Vagina (tissue), 2 donors: Measurements from ENCODE around the gene ERAS. TPM values are rescaled to one million over a fixed set of nuclear protein-coding genes. Genes with fewer than 3 reads are reported as not detected.
"Not testable (repeated sequence)": the region's sequence is repeated elsewhere in the genome, so short reads cannot be mapped to it uniquely, and the experiment has no call there.

Experiments
- DNase-seq, 2 donors: peaks; one replicate each; pipeline ENCODE4 v3.0.0-alpha.2; 2017; ENCODE audit errors: extremely low spot score in 2 of 2
- H3K27ac ChIP-seq: fragments of 200-600 bp; sonication (generic); one replicate; pipeline ENCODE4 v1.5.1; 2019
- H3K27me3 ChIP-seq: fragments of 200-600 bp; sonication (generic); one replicate; pipeline ENCODE4 v1.5.1; 2019
- H3K36me3 ChIP-seq, 2 donors: fragments of 200-600 bp; sonication (generic); one replicate each; pipeline ENCODE4 v1.5.1; 2017 to 2019
- H3K4me1 ChIP-seq: fragments of 200-600 bp; sonication (generic); one replicate; pipeline ENCODE4 v1.5.1; 2019
- H3K4me3 ChIP-seq, 2 donors: fragments of 200-600 bp; sonication (generic); 1 replicate in 1 of 2; 2 replicates in 1 of 2; pipeline ENCODE4 v1.5.1; 2016 to 2019
- H3K9me3 ChIP-seq: fragments of 200-600 bp; sonication (generic); one replicate; pipeline ENCODE4 v1.5.1; 2019
- POLR2A ChIP-seq, 2 donors: fragments of 450-650 bp; IDR thresholded peaks; one replicate each; pipeline ENCODE4 v1.6.1; 2017; ENCODE audit warnings: antibody characterized with exemption in 2 of 2, mild to moderate bottlenecking in 2 of 2, moderate library complexity in 2 of 2
- POLR2AphosphoS5 ChIP-seq, 2 donors: sonication (generic); formaldehyde crosslinking; IDR thresholded peaks; one replicate each; pipeline ENCODE4 v1.9.0; 2017; ENCODE audit warnings: antibody characterized with exemption in 2 of 2, mild to moderate bottlenecking in 2 of 2, low read depth in 1 of 2; ENCODE audit not compliant: insufficient read depth in 1 of 2
- intact Hi-C: fragments of 100-400 bp; cut with DNase I; formaldehyde crosslinking; loops from one replicate; pipeline ENCODE4 v1.15.1; 2023
- total RNA-seq: library from RNA; depleted of rRNA; stranded (reverse); fragments of >200 nt; gene quantifications from one replicate; pipeline ENCODE4 v1.2.3, GENCODE V29; 2016
- TF ChIP-seq, protein P1 (sequence below), 3 experiments: fragments of 450-650 bp in 2 of 3; fragments of 200-600 bp in 1 of 3; sonication (generic) in 1 of 3; IDR thresholded peaks; one replicate each; pipeline ENCODE4 v1.5.1; 2017 to 2019; ENCODE audit warnings: antibody characterized with exemption in 3 of 3, mild to moderate bottlenecking in 2 of 3, moderate library complexity in 2 of 3

Gene ERAS
- total RNA-seq, 1 donor from 2014 or later, result not detected

GRCh38 chrX:48848847-48849246 lies 22.5 kb downstream of the ERAS start:
- intact Hi-C loops, result no loop called here
- no peak overlapping the region for H3K27ac ChIP-seq
- no peaks in the 10 kb centered on the region for H3K9me3 ChIP-seq
- no peak overlapping the region for H3K4me3 ChIP-seq
- no peak for TF ChIP-seq POLR2AphosphoS5 (IDR thresholded peaks at IDR 0.05; ENCODE audit: insufficient read depth in 1 of 2, low read depth in 1 of 2)
- TF ChIP-seq, protein P1, sequence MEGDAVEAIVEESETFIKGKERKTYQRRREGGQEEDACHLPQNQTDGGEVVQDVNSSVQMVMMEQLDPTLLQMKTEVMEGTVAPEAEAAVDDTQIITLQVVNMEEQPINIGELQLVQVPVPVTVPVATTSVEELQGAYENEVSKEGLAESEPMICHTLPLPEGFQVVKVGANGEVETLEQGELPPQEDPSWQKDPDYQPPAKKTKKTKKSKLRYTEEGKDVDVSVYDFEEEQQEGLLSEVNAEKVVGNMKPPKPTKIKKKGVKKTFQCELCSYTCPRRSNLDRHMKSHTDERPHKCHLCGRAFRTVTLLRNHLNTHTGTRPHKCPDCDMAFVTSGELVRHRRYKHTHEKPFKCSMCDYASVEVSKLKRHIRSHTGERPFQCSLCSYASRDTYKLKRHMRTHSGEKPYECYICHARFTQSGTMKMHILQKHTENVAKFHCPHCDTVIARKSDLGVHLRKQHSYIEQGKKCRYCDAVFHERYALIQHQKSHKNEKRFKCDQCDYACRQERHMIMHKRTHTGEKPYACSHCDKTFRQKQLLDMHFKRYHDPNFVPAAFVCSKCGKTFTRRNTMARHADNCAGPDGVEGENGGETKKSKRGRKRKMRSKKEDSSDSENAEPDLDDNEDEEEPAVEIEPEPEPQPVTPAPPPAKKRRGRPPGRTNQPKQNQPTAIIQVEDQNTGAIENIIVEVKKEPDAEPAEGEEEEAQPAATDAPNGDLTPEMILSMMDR (IDR thresholded peaks at IDR 0.05), result no peak
- TF ChIP-seq POLR2A (IDR thresholded peaks at IDR 0.05), result no peak
- H3K36me3 ChIP-seq, result no peaks in the 10 kb centered on the region
- no peak for DNase-seq
- no peaks in the 10 kb centered on the region for H3K4me1 ChIP-seq
- H3K27me3 ChIP-seq, result no peaks in the 10 kb centered on the region

DNA sequence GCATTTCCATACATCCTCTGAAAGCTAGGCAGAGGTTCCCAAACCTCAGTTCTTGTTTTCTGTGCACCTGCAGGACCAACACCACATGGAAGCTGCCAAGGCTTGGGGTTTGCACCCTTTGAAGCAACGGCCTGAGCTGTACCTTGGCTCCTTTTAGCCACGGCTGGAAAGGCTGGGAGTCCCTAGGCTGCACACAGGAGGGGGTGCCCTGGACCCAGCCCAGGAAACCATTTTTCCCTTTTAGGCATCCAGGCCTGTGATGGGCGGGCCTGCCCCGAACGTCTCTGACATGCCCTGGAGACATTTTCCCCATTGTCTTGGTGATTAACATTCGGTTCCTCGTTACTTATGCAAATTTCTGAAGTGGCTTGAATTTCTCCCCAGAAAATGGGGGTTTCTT lies 26.5 kb downstream of the ERAS start:
- H3K27me3 ChIP-seq, result no peaks in the 10 kb centered on the region
- no peak for DNase-seq
- H3K36me3 ChIP-seq, result no peaks in the 10 kb centered on the region
- no peak overlapping the region for H3K27ac ChIP-seq
- no peaks in the 10 kb centered on the region for H3K4me1 ChIP-seq
- no peak overlapping the region for H3K4me3 ChIP-seq
- H3K9me3 ChIP-seq, result no peaks in the 10 kb centered on the region
- TF ChIP-seq, protein P1 (IDR thresholded peaks at IDR 0.05), result no peak
- TF ChIP-seq POLR2AphosphoS5 (IDR thresholded peaks at IDR 0.05; ENCODE audit: insufficient read depth in 1 of 2, low read depth in 1 of 2) (no peak), POLR2A (IDR thresholded peaks at IDR 0.05) (no peak)
- intact Hi-C loops, result no loop called here

- H3K36me3 ChIP-seq, H3K27ac ChIP-seq, intact Hi-C loops, DNase-seq, H3K27me3 ChIP-seq, H3K9me3 ChIP-seq, H3K4me1 ChIP-seq, H3K4me3 ChIP-seq: not testable (repeated sequence)
These were observed 27.2 kb downstream of the ERAS start for GRCh38 chrX:48853494-48853893.

GRCh38 chrX:48854121-48854804 lies 27.9 kb downstream of the ERAS start:
- H3K4me3 ChIP-seq, H3K4me1 ChIP-seq, H3K9me3 ChIP-seq, H3K27me3 ChIP-seq, DNase-seq, H3K36me3 ChIP-seq, intact Hi-C loops, H3K27ac ChIP-seq: not testable (repeated sequence)

- Histone ChIP-seq H3K9me3 (no peaks in the 10 kb centered on the region), H3K27ac (no peak overlapping the region), H3K4me1 (no peaks in the 10 kb centered on the region), H3K27me3 (no peaks in the 10 kb centered on the region), H3K36me3 (no peaks in the 10 kb centered on the region), H3K4me3 (no peak overlapping the region)
- no peak for TF ChIP-seq POLR2A (IDR thresholded peaks at IDR 0.05)
- intact Hi-C loops, result no loop called here
- no peak for DNase-seq
These were observed 28.6 kb downstream of the ERAS start for GRCh38 chrX:48854898-48855297.

- Histone ChIP-seq H3K4me3 (no peak overlapping the region), H3K36me3 (no peaks in the 10 kb centered on the region), H3K27me3 (no peaks in the 10 kb centered on the region), H3K27ac (no peak overlapping the region), H3K9me3 (no peaks in the 10 kb centered on the region), H3K4me1 (no peaks in the 10 kb centered on the region)
- intact Hi-C loops, result no loop called here
- DNase-seq, result no peak
- TF ChIP-seq POLR2A (IDR thresholded peaks at IDR 0.05) (no peak), POLR2AphosphoS5 (IDR thresholded peaks at IDR 0.05; ENCODE audit: insufficient read depth in 1 of 2, low read depth in 1 of 2) (no peak)
- TF ChIP-seq, protein P1 (IDR thresholded peaks at IDR 0.05), result no peak
These were observed 37.9 kb downstream of the ERAS start for GRCh38 chrX:48864210-48864609.

- intact Hi-C loops, H3K9me3 ChIP-seq, DNase-seq, H3K4me1 ChIP-seq, H3K27me3 ChIP-seq, H3K4me3 ChIP-seq, H3K36me3 ChIP-seq, H3K27ac ChIP-seq: not testable (repeated sequence)
These were observed 45.7 kb downstream of the ERAS start for GRCh38 chrX:48872017-48872416.

- intact Hi-C loops, H3K36me3 ChIP-seq, H3K4me3 ChIP-seq, H3K27ac ChIP-seq, H3K9me3 ChIP-seq, H3K27me3 ChIP-seq, DNase-seq, H3K4me1 ChIP-seq: not testable (repeated sequence)
These were observed 50.6 kb downstream of the ERAS start for GRCh38 chrX:48876944-48877343.
